Bronchial epithelial cell (primary cell): ENCODE measurements around the gene KLF7. TPM values are rescaled to one million over a fixed set of nuclear protein-coding genes. Genes with fewer than 3 reads are reported as not detected.

Experiments used
- DNase-seq: peaks from one replicate; pipeline ENCODE4 v3.0.0-alpha.2; 2010; ENCODE audit warnings: low read depth
- FAIRE-seq: peaks from 2 replicates; lab custom pipeline; 2011; peaks lifted over from hg19 to GRCh38; lab: Jason Lieb, UNC
- H3K27me3 ChIP-seq: 2 replicates; pipeline ENCODE4 v1.5.1; 2011; ENCODE audit warnings: low read length; ENCODE audit not compliant: control insufficient read depth, insufficient read depth
- H3K36me3 ChIP-seq: 2 replicates; pipeline ENCODE4 v1.5.1; 2011; ENCODE audit warnings: low read length; ENCODE audit not compliant: control insufficient read depth, insufficient read depth
- H3K4me3 ChIP-seq: 2 replicates; pipeline ENCODE4 v1.5.1; 2011; ENCODE audit warnings: mild to moderate bottlenecking, low read depth, low read length, control low read depth
- CTCF ChIP-seq: IDR thresholded peaks from 2 replicates; pipeline ENCODE4 v1.5.1; 2011; ENCODE audit warnings: mild to moderate bottlenecking, moderate library complexity, low read length, control low read depth, inconsistent platforms; ENCODE audit not compliant: insufficient read depth, severe bottlenecking
- total RNA-seq: library from RNA; depleted of rRNA; stranded (reverse); fragments of >200 nt; gene quantifications from 2 replicates; pipeline ENCODE4 v1.2.1, GENCODE V29; 2014

KLF7 gene
- total RNA-seq, 1 donor from 2014 or later, result 40.5 TPM

- FAIRE-seq (no peak), DNase-seq (peak; percentile 62)
- Histone ChIP-seq H3K36me3 (peaks cover 4% of the 10 kb centered on the region), H3K4me3 (peak overlapping the region; percentile 82), H3K27me3 (no peaks in the 10 kb centered on the region)
- no peak for TF ChIP-seq CTCF
These were observed 1.6 kb upstream of the KLF7 start for GRCh38 chr2:207167099-207167923.

GRCh38 chr2:207166349-207167098 is 776 bp upstream of the KLF7 start:
- no peaks in the 10 kb centered on the region for H3K27me3 ChIP-seq
- peak overlapping the region; percentile 82 for H3K4me3 ChIP-seq
- H3K36me3 ChIP-seq, result peaks cover 4% of the 10 kb centered on the region
- DNase-seq (peak; percentile 54), FAIRE-seq (no peak)
- TF ChIP-seq CTCF, result peak; percentile 10

GRCh38 chr2:207166039-207166348 is 246 bp upstream of the KLF7 start:
- DNase-seq (peak; percentile 98), FAIRE-seq (no peak)
- Histone ChIP-seq H3K4me3 (peak overlapping the region; percentile 82), H3K36me3 (peaks cover 6% of the 10 kb centered on the region), H3K27me3 (no peaks in the 10 kb centered on the region)
- TF ChIP-seq CTCF, result no peak

- peaks cover 6% of the 10 kb centered on the region for H3K36me3 ChIP-seq
- TF ChIP-seq CTCF, result no peak
- peak; percentile 66 for DNase-seq
- no peak for FAIRE-seq
- H3K4me3 ChIP-seq, result peak overlapping the region; percentile 82
- no peaks in the 10 kb centered on the region for H3K27me3 ChIP-seq
These were observed 1.5 kb downstream of the KLF7 start for GRCh38 chr2:207164006-207164831.

- FAIRE-seq, result no peak
These were observed 2.1 kb downstream of the KLF7 start for GRCh38 chr2:207163756-207164005.

More at GRCh38 chr2:207163756-207164005, 2.1 kb downstream of the KLF7 start:
- H3K4me3 ChIP-seq, result peak overlapping the region; percentile 82
- H3K27me3 ChIP-seq, result no peaks in the 10 kb centered on the region
- DNase-seq, result no peak
- no peak for TF ChIP-seq CTCF
- H3K36me3 ChIP-seq, result peaks cover 7% of the 10 kb centered on the region
